UCSD-AML1 (cell line): ENCODE results near the gene MAD1L1.

ENCODE experiments used
- DNase-seq: peaks from one replicate; lab custom pipeline; 2025; ENCODE audit not compliant: unreplicated experiment; lab: John Stamatoyannopoulos, UW

MAD1L1 gene

DNA sequence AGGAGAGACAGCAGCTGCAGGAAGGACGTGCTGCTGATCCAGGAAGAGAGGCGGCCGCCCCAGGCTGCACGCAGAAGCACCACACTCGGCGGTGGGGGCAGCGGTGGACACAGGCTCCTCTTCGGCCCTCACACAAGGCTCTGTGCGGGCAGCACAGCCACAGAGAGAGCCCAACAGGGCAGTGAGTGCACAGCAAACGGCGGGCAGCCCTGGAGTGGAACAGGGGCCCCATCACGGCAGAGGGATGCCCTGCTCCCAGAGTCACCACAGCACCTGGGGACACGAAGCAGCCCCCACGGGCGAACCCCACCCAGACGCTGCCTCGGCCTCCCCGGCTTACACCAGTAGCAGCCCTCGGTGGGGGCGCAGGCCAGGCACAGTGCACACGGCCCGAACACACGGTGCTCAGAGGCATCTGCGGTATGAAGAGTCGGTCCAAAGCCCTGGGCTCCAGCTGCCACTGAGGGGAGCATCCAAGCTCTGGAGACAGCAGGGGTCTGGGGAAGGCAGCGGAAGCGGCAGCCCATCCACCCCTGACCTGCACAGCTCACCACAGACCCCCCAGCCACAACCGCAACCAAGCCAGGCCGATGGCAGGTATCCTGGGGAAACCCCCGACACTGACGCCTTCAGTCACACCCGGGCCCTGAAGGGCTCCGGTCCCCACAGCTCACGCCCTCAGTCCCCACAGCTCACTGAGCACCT is 26.1 kb upstream of the MAD1L1 start:
- DNase-seq = no peak

DNA sequence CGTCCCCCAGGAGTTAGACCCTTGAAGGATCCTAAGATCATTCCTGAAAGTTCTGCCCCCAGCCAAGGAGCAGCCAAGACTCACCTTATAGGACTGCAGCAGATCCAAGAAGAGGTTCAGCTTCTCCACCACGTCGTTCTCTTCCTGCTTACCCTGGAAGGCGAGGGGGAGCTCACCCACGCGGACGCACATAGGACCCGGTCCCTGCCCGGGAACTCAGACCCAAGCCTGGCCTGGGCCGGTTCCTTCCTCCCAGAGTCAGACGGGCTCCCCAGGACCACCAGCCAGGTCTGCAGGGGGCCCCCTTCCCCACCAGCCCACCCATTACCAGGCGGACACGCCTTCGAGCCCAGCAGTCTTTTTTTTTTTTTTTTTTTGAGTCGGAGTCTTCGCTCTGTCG is 24.9 kb upstream of the MAD1L1 start:
- no peak for DNase-seq

DNA sequence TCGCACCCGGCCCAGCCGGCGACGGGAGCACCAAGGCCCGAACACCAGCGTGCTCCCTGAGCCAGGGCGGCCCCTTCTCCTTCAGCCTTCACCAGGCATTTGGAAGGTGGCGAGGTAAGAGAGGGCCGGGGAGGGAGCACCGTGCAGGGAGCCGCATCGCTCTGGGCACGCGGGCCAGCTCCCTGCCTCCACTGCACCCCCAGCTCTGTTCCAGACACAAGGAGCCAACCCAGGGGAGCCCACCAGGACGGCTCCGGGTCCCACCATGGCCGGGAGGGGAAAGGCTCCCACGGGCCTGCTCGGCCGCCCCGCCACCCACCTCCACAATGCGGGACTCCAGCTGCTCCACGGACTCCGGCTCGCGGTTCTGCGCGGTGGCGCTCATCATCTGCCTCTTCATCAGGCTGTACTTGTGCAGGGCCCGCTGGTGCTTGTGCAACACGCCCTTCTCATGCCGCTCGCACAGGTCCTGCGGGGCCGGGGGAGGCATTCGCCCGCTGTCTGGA is 24.4 kb upstream of the MAD1L1 start:
- DNase-seq = no peak

DNA sequence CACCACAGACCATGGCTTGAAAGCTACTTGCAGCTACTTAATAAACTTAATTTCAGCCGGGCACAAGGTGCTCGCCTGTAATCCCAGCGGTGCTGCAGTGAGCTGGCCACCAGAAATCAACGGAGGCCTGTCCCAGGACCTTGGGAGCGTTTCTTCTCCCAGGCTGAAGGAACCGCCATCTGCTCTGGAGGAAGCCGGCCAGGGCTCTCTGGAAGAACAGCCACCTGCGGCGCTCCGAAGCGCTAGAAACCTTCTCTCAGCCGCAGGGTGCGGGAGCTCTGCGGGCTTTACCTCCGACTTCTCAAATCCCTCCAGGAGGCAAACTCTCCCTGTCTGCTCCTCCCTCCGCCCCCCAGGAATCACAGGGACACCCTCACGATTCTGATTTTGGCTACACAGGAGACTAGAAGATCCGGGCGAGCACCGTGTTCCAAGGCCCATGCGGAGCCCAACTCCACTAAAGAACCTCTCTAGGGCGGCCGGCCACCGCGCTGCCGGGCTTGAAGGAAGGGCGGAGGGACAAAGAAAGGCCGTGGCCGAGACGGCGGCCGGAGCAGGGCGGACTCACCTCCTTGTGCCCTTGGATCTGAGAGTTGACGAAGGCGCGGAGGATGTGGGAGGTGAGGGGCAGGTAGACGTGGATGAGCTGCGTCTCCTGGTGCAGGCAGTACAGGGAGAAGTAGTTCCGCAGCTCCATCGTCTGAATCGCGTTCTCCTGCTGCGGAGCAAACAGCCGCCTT is 23.7 kb upstream of the MAD1L1 start:
- DNase-seq = no peak

- no peak for DNase-seq
Observed at GRCh38 chr7:2255145-2256139, 22.7 kb upstream of the MAD1L1 start.

- DNase-seq = no peak
Observed at GRCh38 chr7:2254429-2255144, 21.8 kb upstream of the MAD1L1 start.

GRCh38 chr7:2253525-2254244 is 20.9 kb upstream of the MAD1L1 start:
- no peak for DNase-seq

GRCh38 chr7:2253021-2253420 is 20.3 kb upstream of the MAD1L1 start:
- no peak for DNase-seq

DNA sequence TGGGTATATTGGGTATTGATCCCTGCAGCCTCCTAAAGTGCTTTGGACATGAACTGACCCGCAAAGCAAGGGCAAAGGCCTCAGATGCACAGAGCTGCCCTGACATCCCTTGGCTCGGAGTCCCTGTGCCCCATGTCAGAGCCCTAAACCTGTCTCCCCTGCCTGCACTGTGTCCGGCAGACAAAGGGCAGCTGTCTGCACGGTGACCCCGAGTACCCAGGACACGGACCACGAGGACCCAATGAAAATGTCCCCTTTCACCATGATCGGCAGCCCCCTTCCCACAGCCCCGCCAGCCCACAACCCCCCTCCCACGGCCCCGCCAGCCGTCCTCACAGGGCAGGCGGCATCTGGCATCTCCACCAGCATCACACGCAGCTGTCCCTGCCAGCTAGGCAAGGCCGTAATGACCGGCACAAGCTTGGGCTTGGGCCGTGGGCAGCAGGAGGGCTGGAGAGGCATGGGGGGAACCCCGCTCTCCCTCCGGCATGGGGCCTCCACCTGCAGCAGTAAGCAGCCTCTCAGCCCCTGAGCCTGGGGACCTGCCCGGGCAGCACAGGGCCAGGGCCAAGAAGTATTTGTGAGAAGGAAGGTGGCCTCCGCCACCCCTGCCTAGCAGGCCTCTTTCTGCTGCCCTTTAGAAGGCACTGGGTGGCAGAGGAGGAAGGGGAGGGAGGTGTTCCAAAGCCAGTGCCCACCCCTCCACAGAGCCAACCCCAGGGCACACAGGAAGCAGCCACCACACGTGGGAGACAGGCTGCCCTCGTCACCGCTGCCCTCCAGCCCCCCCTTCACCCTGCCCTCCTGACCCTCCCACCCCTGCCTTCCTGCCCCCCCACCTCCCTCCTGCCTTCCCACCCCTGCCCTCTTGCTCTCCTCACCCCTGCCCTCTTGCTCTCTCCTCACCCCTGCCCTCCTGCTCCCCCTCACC is 19.4 kb upstream of the MAD1L1 start:
- DNase-seq = peak; percentile 52

DNA sequence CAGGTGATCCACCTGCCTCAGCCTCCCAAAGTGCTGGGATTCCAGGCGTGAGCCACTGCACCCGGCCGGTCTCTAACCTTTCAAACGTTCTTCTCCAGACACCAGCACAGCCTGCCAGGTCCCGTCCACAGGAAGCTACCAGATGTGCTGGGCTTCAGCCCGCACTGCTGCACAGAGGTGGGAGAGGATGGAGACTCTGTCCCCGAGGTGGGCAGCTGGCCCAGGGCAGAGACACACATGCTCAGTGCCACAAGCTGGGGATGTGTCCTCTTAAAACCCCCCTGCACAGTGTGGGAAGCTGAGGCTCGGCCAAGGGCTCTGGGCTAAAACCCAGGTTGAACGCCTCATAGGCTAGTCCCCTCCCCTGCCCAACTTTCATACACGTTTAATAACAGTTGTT is 18.6 kb upstream of the MAD1L1 start:
- no peak for DNase-seq

DNA sequence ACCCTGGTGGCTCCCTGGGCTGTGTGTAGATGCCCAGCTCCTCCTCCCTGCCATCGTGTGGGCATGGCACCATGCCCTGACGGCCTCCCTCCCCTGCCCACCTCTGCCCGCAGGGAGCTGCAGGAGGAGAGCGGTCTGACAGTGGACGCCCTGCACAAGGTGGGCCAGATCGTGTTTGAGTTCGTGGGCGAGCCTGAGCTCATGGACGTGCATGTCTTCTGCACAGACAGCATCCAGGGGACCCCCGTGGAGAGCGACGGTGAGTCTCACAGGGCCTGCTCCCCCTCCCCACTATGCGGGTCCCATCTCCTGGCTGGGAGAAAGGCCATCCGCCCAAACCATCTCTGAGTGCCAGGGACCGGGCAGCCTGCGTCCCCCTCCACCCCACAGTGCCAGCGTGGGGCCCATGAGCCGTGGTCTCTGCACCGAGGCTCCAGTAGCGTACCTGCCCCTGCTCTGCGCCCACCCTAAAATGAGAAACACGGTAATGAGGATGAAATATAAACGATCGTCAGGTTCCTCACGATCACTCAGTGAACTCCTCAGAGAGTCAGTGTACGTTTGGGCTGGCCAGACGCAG is 17.1 kb upstream of the MAD1L1 start:
- DNase-seq = no peak

GRCh38 chr7:2248984-2249694 is 16.4 kb upstream of the MAD1L1 start:
- peak; percentile 77 for DNase-seq

DNA sequence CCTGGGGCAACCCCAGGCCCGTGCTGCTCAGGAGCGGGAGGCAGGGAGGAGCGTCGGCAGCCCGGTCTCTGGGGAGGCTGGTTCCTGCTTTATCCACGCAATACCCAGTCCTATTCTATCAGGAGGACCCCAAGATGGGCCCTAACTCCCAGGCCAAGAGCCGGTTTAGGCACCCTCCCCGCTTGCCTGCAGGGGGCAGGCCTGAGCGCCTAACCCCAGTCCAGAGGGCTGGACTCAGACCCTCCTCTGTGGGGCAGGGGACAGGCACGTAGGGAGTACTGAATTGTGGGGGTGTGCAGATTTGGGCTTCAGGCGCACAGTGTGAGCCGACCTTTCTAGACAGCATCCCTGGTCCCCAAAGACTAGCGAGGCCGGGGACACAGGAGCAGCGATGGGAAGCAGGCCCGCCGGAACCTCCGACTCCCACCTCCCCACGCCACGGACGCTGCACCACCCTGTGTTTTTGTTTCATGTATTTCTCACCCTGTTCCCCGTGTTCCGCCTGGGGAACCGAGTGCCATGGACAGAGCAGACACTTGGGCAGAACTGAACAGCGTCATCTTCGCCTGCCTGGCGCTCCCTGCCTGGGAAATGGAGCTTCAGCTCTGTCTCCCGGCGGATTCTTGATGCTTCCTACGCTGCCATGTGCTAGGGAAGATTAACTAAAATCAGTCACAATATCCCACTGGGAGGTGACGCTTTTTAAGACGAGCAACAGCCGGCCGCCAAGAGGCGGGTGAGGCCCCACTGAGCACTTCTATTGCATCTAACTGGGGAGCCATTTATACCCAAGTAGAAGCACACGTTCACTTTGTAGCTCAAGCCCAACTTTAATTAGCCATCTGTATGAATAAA is 14.6 kb upstream of the MAD1L1 start:
- peak; percentile 20 for DNase-seq

DNA sequence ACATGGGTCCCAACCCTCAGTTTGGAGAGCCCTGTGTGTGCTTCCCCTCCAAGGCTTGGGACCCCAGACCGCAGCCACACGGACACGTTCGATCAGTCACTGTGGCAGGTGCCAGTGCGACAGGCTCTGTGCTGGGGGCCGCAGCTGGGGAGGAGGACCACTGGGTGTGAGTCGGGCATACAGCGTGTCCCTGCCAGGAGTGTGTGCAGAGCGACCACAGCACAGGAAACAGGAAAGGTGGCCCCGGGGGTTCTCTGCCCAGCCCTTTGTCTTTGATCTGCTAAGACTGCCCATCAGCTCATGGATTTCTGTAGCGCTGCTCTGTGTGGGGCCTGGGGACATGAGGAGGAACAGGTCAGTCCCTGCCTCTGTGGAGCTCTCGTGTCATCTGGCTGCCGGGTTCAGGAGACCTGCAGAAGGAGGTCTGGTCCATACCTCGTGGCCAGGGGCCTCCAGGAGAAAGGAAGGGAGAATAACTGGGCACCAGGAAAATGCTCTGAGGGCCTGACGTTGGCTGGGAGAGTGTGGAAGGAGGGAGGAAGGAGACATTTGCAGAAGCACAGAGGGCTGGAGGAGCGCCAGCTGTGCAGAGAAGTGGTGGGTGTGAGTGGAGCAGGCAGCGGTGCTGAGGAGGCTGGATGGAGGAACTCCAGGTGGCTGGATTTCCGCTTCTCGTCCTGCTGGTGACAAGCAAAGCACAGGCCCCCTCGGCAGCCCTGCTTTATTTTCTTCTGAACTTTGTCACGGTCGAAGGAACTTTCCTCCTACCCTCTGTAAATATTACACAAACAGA is 13.3 kb upstream of the MAD1L1 start:
- DNase-seq = peak; percentile 44

GRCh38 chr7:2244404-2244995 is 11.8 kb upstream of the MAD1L1 start:
- DNase-seq = peak; percentile 12

- DNase-seq = no peak
Observed at GRCh38 chr7:2243458-2243857, 10.7 kb upstream of the MAD1L1 start.
